DOHH2 (cell line): ENCODE measurements around the gene HIF1AN.
A peak's percentile ranks its signal among the peaks of the same experiment; 100 is the strongest.

Source experiments
- H3F3A ChIP-seq: fragments of 200-600 bp; sonication (generic), shearing (Covaris generic); 2 replicates; pipeline ENCODE4 v1.6.0; 2016; ENCODE audit warnings: antibody characterized with exemption, mild to moderate bottlenecking; ENCODE audit not compliant: control insufficient read depth, insufficient read depth
- H3K27ac ChIP-seq: fragments of 200-600 bp; sonication (generic); 2 replicates; pipeline ENCODE4 v1.5.1; 2014; ENCODE audit warnings: low read depth, mild to moderate bottlenecking, low read length, moderate library complexity
- H3K27me3 ChIP-seq: fragments of 200-600 bp; sonication (generic); 2 replicates; pipeline ENCODE4 v1.6.1; 2014; ENCODE audit warnings: mild to moderate bottlenecking, low read length, mixed read lengths; ENCODE audit not compliant: control insufficient read depth
- H3K36me3 ChIP-seq: fragments of 200-600 bp; sonication (generic); 2 replicates; pipeline ENCODE4 v1.6.1; 2014; ENCODE audit warnings: mild to moderate bottlenecking, low read length, moderate library complexity, mixed read lengths; ENCODE audit not compliant: control insufficient read depth
- H3K4me1 ChIP-seq: fragments of 200-600 bp; sonication (generic); 2 replicates; pipeline ENCODE4 v1.6.1; 2014; ENCODE audit warnings: mild to moderate bottlenecking, low read length, mixed read lengths; ENCODE audit not compliant: control insufficient read depth
- H3K4me2 ChIP-seq: fragments of 200-600 bp; sonication (generic); 2 replicates; pipeline ENCODE4 v1.6.0; 2014; ENCODE audit warnings: mild to moderate bottlenecking, low read length, moderate library complexity
- H3K4me3 ChIP-seq: fragments of 200-600 bp; sonication (generic); 2 replicates; pipeline ENCODE4 v1.5.1; 2014; ENCODE audit warnings: mild to moderate bottlenecking, low read length, mixed read lengths
- H3K79me2 ChIP-seq: fragments of 200-600 bp; sonication (generic); 2 replicates; pipeline ENCODE4 v1.6.1; 2014; ENCODE audit warnings: mild to moderate bottlenecking, low read length, mixed read lengths; ENCODE audit not compliant: control insufficient read depth
- H3K9me2 ChIP-seq: fragments of 200-600 bp; sonication (generic); replicated peaks from 2 replicates; pipeline ENCODE4 v1.6.1; 2014; ENCODE audit warnings: mild to moderate bottlenecking, low read length, mixed read lengths; ENCODE audit not compliant: control insufficient read depth
- H3K9me3 ChIP-seq: fragments of 200-600 bp; sonication (generic); 2 replicates; pipeline ENCODE4 v1.6.1; 2014; ENCODE audit warnings: antibody characterized with exemption, low read length, mixed read lengths; ENCODE audit not compliant: control insufficient read depth, insufficient read depth
- H4K20me1 ChIP-seq: fragments of 200-600 bp; sonication (generic); 2 replicates; pipeline ENCODE4 v1.6.0; 2014; ENCODE audit warnings: low read depth, mild to moderate bottlenecking, antibody characterized with exemption, low read length, moderate library complexity; ENCODE audit not compliant: control insufficient read depth, insufficient read depth
- CTCF ChIP-seq: fragments of 200-600 bp; sonication (generic); IDR thresholded peaks from one replicate; pipeline ENCODE4 v1.5.1; 2014; ENCODE audit warnings: antibody characterized with exemption, mild to moderate bottlenecking, low read depth, low read length; ENCODE audit not compliant: poor library complexity, severe bottlenecking
- EZH2phosphoT487 ChIP-seq: fragments of 200-600 bp; sonication (generic); IDR thresholded peaks from 2 replicates; pipeline ENCODE4 v1.6.1; 2017; ENCODE audit warnings: borderline replicate concordance, mild to moderate bottlenecking, antibody characterized with exemption, low read length, moderate library complexity, mixed read lengths

HIF1AN gene

GRCh38 chr10:100537475-100537874 lies 1.7 kb downstream of the HIF1AN start:
- Histone ChIP-seq H3K4me3 (peak overlapping the region; percentile 87), H3K79me2 (peaks cover 31% of the 10 kb centered on the region)

GRCh38 chr10:100544950-100545349 lies 9.2 kb downstream of the HIF1AN start:
- Histone ChIP-seq H3K27me3 (no peaks in the 10 kb centered on the region), H3K4me3 (no peak overlapping the region), H3K79me2 (no peaks in the 10 kb centered on the region), H3K36me3 (peaks cover 82% of the 10 kb centered on the region), H3K4me2 (no peak overlapping the region), H3K9me2 (no peaks in the 10 kb centered on the region), H3K9me3 (no peaks in the 10 kb centered on the region), H3K27ac (no peak overlapping the region), H3F3A (no peaks in the 10 kb centered on the region), H4K20me1 (no peaks in the 10 kb centered on the region), H3K4me1 (no peaks in the 10 kb centered on the region)
- no peak for TF ChIP-seq EZH2phosphoT487
- TF ChIP-seq CTCF: no peak

More at GRCh38 chr10:100537475-100537874, 1.7 kb downstream of the HIF1AN start:
- TF ChIP-seq EZH2phosphoT487 (no peak), CTCF (no peak)
- Histone ChIP-seq H3K4me2 (peak overlapping the region; percentile 86), H3K9me2 (no peaks in the 10 kb centered on the region), H3F3A (0 out of 2 replicates have a peak, but pooled peaks cover 4% of the 10 kb centered on the region), H3K9me3 (no peaks in the 10 kb centered on the region), H3K36me3 (peaks cover 48% of the 10 kb centered on the region), H3K27me3 (no peaks in the 10 kb centered on the region), H3K27ac (no peak overlapping the region), H3K4me1 (peaks cover 31% of the 10 kb centered on the region), H4K20me1 (no peaks in the 10 kb centered on the region; the same call in 1 of the 2 replicates)

- H3K36me3 ChIP-seq: peaks cover 35% of the 10 kb centered on the region
- no peaks in the 10 kb centered on the region for H3F3A ChIP-seq
- no peak overlapping the region for H3K27ac ChIP-seq
- no peaks in the 10 kb centered on the region for H3K79me2 ChIP-seq
- H3K4me2 ChIP-seq: no peak overlapping the region
- H3K27me3 ChIP-seq: no peaks in the 10 kb centered on the region
- H4K20me1 ChIP-seq: no peaks in the 10 kb centered on the region
- TF ChIP-seq EZH2phosphoT487: no peak
- no peak for TF ChIP-seq CTCF
- 0 out of 2 replicates have a peak, but pooled peaks cover 3% of the 10 kb centered on the region for H3K4me1 ChIP-seq
- no peaks in the 10 kb centered on the region for H3K9me3 ChIP-seq
- H3K4me3 ChIP-seq: no peak overlapping the region
- H3K9me2 ChIP-seq: no peaks in the 10 kb centered on the region
Observed at GRCh38 chr10:100551196-100551595, 15.5 kb downstream of the HIF1AN start.
